HFF-Myc (cell line): ENCODE results near the gene SNTG2.

Source experiments
- DNase-seq: peaks from one replicate; pipeline ENCODE4 v3.0.0-alpha.2; 2011; ENCODE audit warnings: low read depth; ENCODE audit errors: extremely low read depth
- H3K4me3 ChIP-seq: replicated peaks from 2 replicates; pipeline ENCODE4 v1.5.1; 2011; ENCODE audit warnings: low read depth, mild to moderate bottlenecking, control low read depth, low read length
- TF ChIP-seq, protein P1 (sequence below): IDR thresholded peaks from 2 replicates; pipeline ENCODE4 v1.5.1; 2012; ENCODE audit warnings: mild to moderate bottlenecking, low read depth, low read length, control low read depth; ENCODE audit errors: missing control alignments

SNTG2 gene

DNA sequence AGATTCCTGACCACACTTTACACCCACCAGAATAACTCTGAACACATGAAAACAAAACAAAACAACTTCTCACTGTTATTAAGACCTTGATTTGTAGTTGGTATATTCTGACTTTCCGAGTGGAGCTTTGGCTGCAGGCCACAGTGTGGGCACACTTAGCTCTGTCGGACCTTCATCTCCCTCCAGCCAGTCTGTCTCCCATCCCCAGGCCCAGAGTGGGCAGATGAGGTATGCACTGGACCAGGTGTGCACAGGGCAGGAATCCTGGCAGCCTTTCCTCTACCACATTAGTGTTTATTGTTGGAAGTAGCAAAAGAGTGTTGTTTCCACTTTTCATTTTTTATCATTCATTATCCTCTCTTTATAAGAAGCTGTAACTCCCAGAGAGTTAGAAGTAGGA, 243.2 kb downstream of the SNTG2 start:
- no peak for DNase-seq
- no peak overlapping the region for H3K4me3 ChIP-seq
- TF ChIP-seq, protein P1, sequence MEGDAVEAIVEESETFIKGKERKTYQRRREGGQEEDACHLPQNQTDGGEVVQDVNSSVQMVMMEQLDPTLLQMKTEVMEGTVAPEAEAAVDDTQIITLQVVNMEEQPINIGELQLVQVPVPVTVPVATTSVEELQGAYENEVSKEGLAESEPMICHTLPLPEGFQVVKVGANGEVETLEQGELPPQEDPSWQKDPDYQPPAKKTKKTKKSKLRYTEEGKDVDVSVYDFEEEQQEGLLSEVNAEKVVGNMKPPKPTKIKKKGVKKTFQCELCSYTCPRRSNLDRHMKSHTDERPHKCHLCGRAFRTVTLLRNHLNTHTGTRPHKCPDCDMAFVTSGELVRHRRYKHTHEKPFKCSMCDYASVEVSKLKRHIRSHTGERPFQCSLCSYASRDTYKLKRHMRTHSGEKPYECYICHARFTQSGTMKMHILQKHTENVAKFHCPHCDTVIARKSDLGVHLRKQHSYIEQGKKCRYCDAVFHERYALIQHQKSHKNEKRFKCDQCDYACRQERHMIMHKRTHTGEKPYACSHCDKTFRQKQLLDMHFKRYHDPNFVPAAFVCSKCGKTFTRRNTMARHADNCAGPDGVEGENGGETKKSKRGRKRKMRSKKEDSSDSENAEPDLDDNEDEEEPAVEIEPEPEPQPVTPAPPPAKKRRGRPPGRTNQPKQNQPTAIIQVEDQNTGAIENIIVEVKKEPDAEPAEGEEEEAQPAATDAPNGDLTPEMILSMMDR = no peak

GRCh38 chr2:1203772-1204171, 253.1 kb downstream of the SNTG2 start:
- TF ChIP-seq, protein P1 = no peak
- no peak for DNase-seq
- H3K4me3 ChIP-seq = no peak overlapping the region

- TF ChIP-seq, protein P1 = no peak
- no peak overlapping the region for H3K4me3 ChIP-seq
- no peak for DNase-seq
Measured at GRCh38 chr2:1205853-1206252, 255.2 kb downstream of the SNTG2 start.

- H3K4me3 ChIP-seq = no peak overlapping the region
- TF ChIP-seq, protein P1 = no peak
- DNase-seq = no peak
Measured at GRCh38 chr2:1207962-1208510, 257.4 kb downstream of the SNTG2 start.

DNA sequence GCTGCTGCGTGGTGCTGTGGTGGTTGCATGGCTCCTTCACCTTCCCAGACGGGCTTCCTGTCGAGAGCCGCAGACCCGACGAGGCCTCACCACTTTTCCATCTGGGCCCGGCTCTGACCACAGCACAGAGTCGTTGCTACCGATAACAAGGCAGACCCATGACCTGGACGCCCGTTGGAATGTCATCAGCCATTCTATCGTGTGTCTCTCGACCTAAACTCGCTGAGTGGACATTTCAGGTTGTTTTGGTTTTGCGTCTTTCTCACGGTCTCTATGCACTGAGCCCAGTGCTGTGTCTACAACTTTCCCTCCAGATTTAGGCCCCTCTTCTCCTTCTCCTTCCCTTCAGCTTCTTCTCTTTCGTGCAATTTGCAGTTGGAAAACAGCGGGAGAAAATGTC, 257.9 kb downstream of the SNTG2 start:
- H3K4me3 ChIP-seq = no peak overlapping the region
- no peak for DNase-seq
- TF ChIP-seq, protein P1 = no peak

- no peak overlapping the region for H3K4me3 ChIP-seq
- TF ChIP-seq, protein P1 = no peak
- no peak for DNase-seq
Measured at GRCh38 chr2:1209246-1209645, 258.6 kb downstream of the SNTG2 start.

DNA sequence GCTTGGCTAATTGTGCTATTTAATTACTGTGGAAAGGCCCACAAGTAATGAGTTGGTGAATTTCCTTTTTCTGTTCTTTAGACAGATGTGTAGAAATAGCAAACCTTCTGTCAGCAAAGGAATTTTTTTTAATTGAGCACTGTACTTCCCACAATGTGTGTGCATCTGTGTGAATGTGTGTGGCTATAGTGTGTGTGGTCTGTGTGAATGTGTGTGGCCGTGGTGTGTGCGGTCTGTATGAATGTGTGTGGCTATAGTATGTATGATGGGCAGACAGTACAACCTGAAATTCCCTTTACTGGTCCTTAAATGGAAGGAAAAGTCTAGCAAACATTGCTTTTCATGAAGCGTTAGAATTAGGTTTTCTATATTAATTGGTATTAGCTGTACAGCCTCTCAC, 259.1 kb downstream of the SNTG2 start:
- DNase-seq = no peak
- TF ChIP-seq, protein P1 = no peak
- H3K4me3 ChIP-seq = no peak overlapping the region
